Measurements from ENCODE around the gene COA1. TPM values are rescaled to one million over a fixed set of nuclear protein-coding genes. Genes with fewer than 3 reads are reported as not detected.

COA1 gene
- polyA plus RNA-seq, 2 of the 4 experiments (the other 2 are of a cell fraction), result 57.5 to 91.4 TPM

DNA sequence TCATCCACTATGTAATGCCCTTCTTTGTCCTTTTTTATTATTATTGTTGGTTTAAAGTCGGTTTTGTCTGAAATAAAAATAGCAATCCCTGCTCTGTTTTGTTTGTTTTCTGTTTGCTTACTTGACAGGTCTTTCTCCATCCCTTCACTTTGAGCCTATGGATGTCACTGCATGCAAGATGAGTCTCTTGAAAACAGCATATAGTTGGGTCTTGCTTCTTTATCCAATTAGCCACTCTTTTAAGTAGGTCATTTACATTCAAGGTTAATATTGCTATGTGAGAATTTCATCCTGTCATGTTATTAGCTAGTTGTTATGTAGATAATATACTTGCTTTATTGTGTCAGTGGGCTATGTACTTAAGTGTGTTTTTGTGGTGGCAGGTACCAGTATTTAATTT is 25.8 kb downstream of the COA1 start:
- no peak for DNase-seq (ENCODE audit: low read depth in 1 of 2, low spot score in 1 of 2)
- H3K9me3 ChIP-seq, result peaks cover 15% of the 10 kb centered on the region
- peaks cover 19% of the 10 kb centered on the region for H3K4me1 ChIP-seq
- ChIA-PET CTCF (interaction anchor here (0.6 to 3.9 kb wide), 6 partner anchors 9 to 136 kb away, joined by 3 to 45 read pairs (median 4); partner anchors contain the start of gene STK17A), POLR2A (no interaction called here)
- H3K4me2 ChIP-seq, result no peak overlapping the region
- no peak for ATAC-seq
- H3K4me3 ChIP-seq, result no peak overlapping the region
- H3K27ac ChIP-seq, result no peak overlapping the region
- no peak for FAIRE-seq
- WGBS (ENCODE audit: missing lambda C conversion rate), result 51% methylated on average over 1 of the region's 1 CpG
- TF ChIP-seq SMC3 (IDR thresholded peaks at IDR 0.05), result no peak
- no peak for TF ChIP-seq CBX8 (IDR thresholded peaks at IDR 0.05)
- TF ChIP-seq NFE2L2 (conservative IDR thresholded peaks at IDR 0.05; ENCODE audit: low read length), result no peak
- TF ChIP-seq FOXS1 (CRISPR knock-in tag; IDR thresholded peaks at IDR 0.05), result no peak
- TF ChIP-seq KDM1A (IDR thresholded peaks at IDR 0.05; ENCODE audit: low read depth), result no peak
- no peak for TF ChIP-seq PHF8 (IDR thresholded peaks at IDR 0.05; ENCODE audit: borderline replicate concordance, low read depth)
- TF ChIP-seq, protein P1, sequence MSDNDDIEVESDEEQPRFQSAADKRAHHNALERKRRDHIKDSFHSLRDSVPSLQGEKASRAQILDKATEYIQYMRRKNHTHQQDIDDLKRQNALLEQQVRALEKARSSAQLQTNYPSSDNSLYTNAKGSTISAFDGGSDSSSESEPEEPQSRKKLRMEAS (IDR thresholded peaks at IDR 0.05), result no peak
- TF ChIP-seq HEYL (CRISPR knock-in tag; IDR thresholded peaks at IDR 0.05), result no peak
- no peak for TF ChIP-seq GATA3 (IDR thresholded peaks at IDR 0.05; ENCODE audit: borderline replicate concordance)
- no peak for TF ChIP-seq TFCP2L1 (CRISPR knock-in tag; IDR thresholded peaks at IDR 0.05)
- no peak for TF ChIP-seq NR3C1 (IDR thresholded peaks at IDR 0.05)
- TF ChIP-seq, protein P2, sequence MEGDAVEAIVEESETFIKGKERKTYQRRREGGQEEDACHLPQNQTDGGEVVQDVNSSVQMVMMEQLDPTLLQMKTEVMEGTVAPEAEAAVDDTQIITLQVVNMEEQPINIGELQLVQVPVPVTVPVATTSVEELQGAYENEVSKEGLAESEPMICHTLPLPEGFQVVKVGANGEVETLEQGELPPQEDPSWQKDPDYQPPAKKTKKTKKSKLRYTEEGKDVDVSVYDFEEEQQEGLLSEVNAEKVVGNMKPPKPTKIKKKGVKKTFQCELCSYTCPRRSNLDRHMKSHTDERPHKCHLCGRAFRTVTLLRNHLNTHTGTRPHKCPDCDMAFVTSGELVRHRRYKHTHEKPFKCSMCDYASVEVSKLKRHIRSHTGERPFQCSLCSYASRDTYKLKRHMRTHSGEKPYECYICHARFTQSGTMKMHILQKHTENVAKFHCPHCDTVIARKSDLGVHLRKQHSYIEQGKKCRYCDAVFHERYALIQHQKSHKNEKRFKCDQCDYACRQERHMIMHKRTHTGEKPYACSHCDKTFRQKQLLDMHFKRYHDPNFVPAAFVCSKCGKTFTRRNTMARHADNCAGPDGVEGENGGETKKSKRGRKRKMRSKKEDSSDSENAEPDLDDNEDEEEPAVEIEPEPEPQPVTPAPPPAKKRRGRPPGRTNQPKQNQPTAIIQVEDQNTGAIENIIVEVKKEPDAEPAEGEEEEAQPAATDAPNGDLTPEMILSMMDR (IDR thresholded peaks at IDR 0.05), result no peak
- TF ChIP-seq FOSB (CRISPR knock-in tag; IDR thresholded peaks at IDR 0.05), result no peak
- no peak for TF ChIP-seq EHMT2 (IDR thresholded peaks at IDR 0.05; ENCODE audit: low read depth)
- TF ChIP-seq BHLHE40 (IDR thresholded peaks at IDR 0.05; ENCODE audit: low read depth, low read length), result no peak
- TF ChIP-seq NPAS2 (CRISPR knock-in tag; IDR thresholded peaks at IDR 0.05; ENCODE audit: borderline replicate concordance), result no peak
- TF ChIP-seq HOXB5 (CRISPR knock-in tag; IDR thresholded peaks at IDR 0.05), result no peak
- TF ChIP-seq KDM5A (IDR thresholded peaks at IDR 0.05), result no peak

DNA sequence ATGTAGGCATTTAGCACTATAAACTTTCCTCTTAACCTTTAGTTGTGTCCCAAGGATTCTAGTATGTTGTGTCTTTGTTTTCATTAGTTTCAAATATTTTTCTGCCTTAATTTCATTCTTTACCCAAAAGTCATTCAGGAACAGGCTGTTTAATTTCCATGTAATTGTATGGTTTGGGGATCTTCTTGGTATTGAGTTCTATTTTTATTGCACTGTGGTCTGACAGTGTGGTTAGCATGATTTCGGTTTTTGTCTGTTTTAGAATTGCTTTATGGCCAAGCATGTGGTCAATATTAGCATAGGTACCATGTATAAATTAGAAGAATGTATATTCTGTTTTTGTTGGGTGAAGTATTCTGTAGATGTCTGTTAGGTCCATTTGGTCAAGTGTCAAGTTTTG is 26.3 kb downstream of the COA1 start:
- WGBS (ENCODE audit: missing lambda C conversion rate), result 87% methylated on average over 1 of the region's 1 CpG
- FAIRE-seq (no peak), DNase-seq (ENCODE audit: low read depth in 1 of 2, low spot score in 1 of 2) (no peak), ATAC-seq (no peak)
- TF ChIP-seq TP53 (CRISPR knock-in tag; IDR thresholded peaks at IDR 0.05), result no peak
- TF ChIP-seq POLR2AphosphoS2 (conservative IDR thresholded peaks at IDR 0.05; ENCODE audit: low read length), result no peak
- TF ChIP-seq FOXS1 (CRISPR knock-in tag; IDR thresholded peaks at IDR 0.05), result no peak
- no peak for TF ChIP-seq RCOR1 (IDR thresholded peaks at IDR 0.05; ENCODE audit: low read depth, low read length)
- TF ChIP-seq ZFP36 (IDR thresholded peaks at IDR 0.05; ENCODE audit: borderline replicate concordance, partially characterized antibody), result no peak
- TF ChIP-seq E2F6 (IDR thresholded peaks at IDR 0.05; ENCODE audit: borderline replicate concordance, low read depth), result no peak
- TF ChIP-seq EHMT2 (IDR thresholded peaks at IDR 0.05; ENCODE audit: low read depth), result no peak
- no peak for TF ChIP-seq HOXB5 (CRISPR knock-in tag; IDR thresholded peaks at IDR 0.05)
- no peak for TF ChIP-seq BHLHE40 (IDR thresholded peaks at IDR 0.05; ENCODE audit: low read depth, low read length)
- no peak for TF ChIP-seq MAFK (IDR thresholded peaks at IDR 0.05; ENCODE audit: partially characterized antibody)
- no peak for TF ChIP-seq FOSB (CRISPR knock-in tag; IDR thresholded peaks at IDR 0.05)
- TF ChIP-seq CEBPB (IDR thresholded peaks at IDR 0.05), result no peak
- TF ChIP-seq HOXB13 (CRISPR knock-in tag; IDR thresholded peaks at IDR 0.05; ENCODE audit: low read depth), result no peak
- TF ChIP-seq MAZ (IDR thresholded peaks at IDR 0.05; ENCODE audit: borderline replicate concordance, low read depth, low read length), result no peak
- TF ChIP-seq, protein P3, sequence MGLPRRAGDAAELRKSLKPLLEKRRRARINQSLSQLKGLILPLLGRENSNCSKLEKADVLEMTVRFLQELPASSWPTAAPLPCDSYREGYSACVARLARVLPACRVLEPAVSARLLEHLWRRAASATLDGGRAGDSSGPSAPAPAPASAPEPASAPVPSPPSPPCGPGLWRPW (IDR thresholded peaks at IDR 0.05), result no peak
- no peak for TF ChIP-seq KDM1A (IDR thresholded peaks at IDR 0.05; ENCODE audit: low read depth)
- no peak for TF ChIP-seq HOXA7 (CRISPR knock-in tag; IDR thresholded peaks at IDR 0.05)
- TF ChIP-seq EHF (CRISPR knock-in tag; IDR thresholded peaks at IDR 0.05), result no peak
- TF ChIP-seq MYC (IDR thresholded peaks at IDR 0.05; ENCODE audit: borderline replicate concordance, low read length), result no peak
- Histone ChIP-seq H3K27ac (no peak overlapping the region), H3K4me1 (peaks cover 25% of the 10 kb centered on the region), H3K4me3 (no peak overlapping the region), H3K4me2 (no peak overlapping the region), H3K9me3 (peaks cover 9% of the 10 kb centered on the region; the same call in 2 of the 3 replicates)
- ChIA-PET POLR2A (no interaction called here), CTCF (interaction anchor here (1.7 to 6.6 kb wide), 3 partner anchors 18 to 136 kb away, joined by 4 to 261 read pairs (median 42); partner anchors contain the start of gene STK17A)

Data from A549 (cell line).